Psoas muscle (tissue), 8 donors: ENCODE measurements around the gene ZSCAN5A. TPM values are rescaled to one million over a fixed set of nuclear protein-coding genes. Genes with fewer than 3 reads are reported as not detected.

ENCODE experiments used
- ATAC-seq, 4 donors: fragments of 200-7000 bp; cut with Tn5 transposase; one replicate each; pipeline ENCODE4 v1.9.1; 2020; ENCODE audit warnings: moderate library complexity in 3 of 4, mild to moderate bottlenecking in 2 of 4
- DNase-seq, 2 donors: peaks; one replicate each; pipeline ENCODE4 v3.0.0-alpha.2; 2020
- H3K27ac ChIP-seq: fragments of 200-600 bp; one replicate; pipeline ENCODE4 v1.8.0; 2022
- H3K27me3 ChIP-seq, 3 donors: fragments of 200-600 bp in 1 of 3; one replicate each; pipeline versions ENCODE4 v1.6.1 to v1.8.0; 2013 to 2022; ENCODE audit warnings: low read length in 2 of 3, mild to moderate bottlenecking in 2 of 3, moderate library complexity in 1 of 3; ENCODE audit not compliant: insufficient read depth in 3 of 3
- H3K36me3 ChIP-seq, 2 donors: fragments of 200-600 bp in 1 of 2; one replicate each; pipeline versions ENCODE4 v1.6.1 to v1.8.0; 2013 to 2022; ENCODE audit warnings: low read depth in 1 of 2, mild to moderate bottlenecking in 1 of 2, moderate library complexity in 1 of 2; ENCODE audit not compliant: insufficient read depth in 1 of 2
- H3K4me1 ChIP-seq: fragments of 200-600 bp; one replicate; pipeline ENCODE4 v1.8.0; 2022
- H3K4me3 ChIP-seq: fragments of 200-600 bp; one replicate; pipeline ENCODE4 v1.8.0; 2022; ENCODE audit warnings: mild to moderate bottlenecking
- H3K9me3 ChIP-seq: fragments of 200-600 bp; one replicate; pipeline ENCODE4 v1.8.0; 2022
- CTCF ChIP-seq: fragments of 200-600 bp; IDR thresholded peaks from one replicate; pipeline ENCODE4 v1.8.0; 2022; ENCODE audit warnings: antibody characterized with exemption
- WGBS, 3 donors: extraction: QIAGEN DNeasy Blood & Tissue Kit; methylation state at CpG; one replicate each; pipeline versions ENCODE4 v1.1.6 to v1.1.7; 2013; 5-methylcytosine and 5-hydroxymethylcytosine counted together
- intact Hi-C, 2 donors: fragments of 100-400 bp; cut with DNase I; formaldehyde crosslinking; loops; one replicate each; pipeline versions ENCODE4 v1.11.0 to v1.14.2; 2022
- polyA plus RNA-seq, 3 donors: library from polyadenylated mRNA; stranded (reverse); fragments of 200-250 nt; gene quantifications; one replicate each; pipeline ENCODE4 v1.2.3, GENCODE V29; 2013
- total RNA-seq, 4 donors: library from RNA; stranded (reverse); fragmentation: NEBNext Ultra II Directional in 2 of 4; extraction: Animal tissue kit (Norgen Biotek cat#: 25700) in 2 of 4; gene quantifications; one replicate each; pipeline versions ENCODE4 v1.2.1 to v1.2.4, GENCODE V29; 2021 to 2023
- donor health status: healthy with polysubstance abuse.
- donor health status: DM: no; HTN: no; CAD: no; lungs with moderate emphysema.
- donor health status: Bipolar disorder and iron deficiency.
- donor health status: healthy.
- donor health status: DM: yes; HTN: yes; CAD: no.
- donor health status: DM: no; HTN: no; CAD: no.
- donor health status: DM: no; HTN: no; CAD: no.
- donor health status: DM: yes; HTN: yes; CAD: no.

Gene ZSCAN5A
- total and polyA plus RNA-seq, 7 donors: 3.8 to 16.3 (median 10.7) TPM

GRCh38 chr19:56301155-56301554, 13.5 kb downstream of the ZSCAN5A start:
- ATAC-seq: no peak
- Histone ChIP-seq H3K27me3 (no peaks in the 10 kb centered on the region), H3K27ac (no peak overlapping the region), H3K36me3 (peaks cover 0 to 27% of the 10 kb centered on the region in 2 donors), H3K9me3 (no peaks in the 10 kb centered on the region), H3K4me3 (no peak overlapping the region), H3K4me1 (no peaks in the 10 kb centered on the region)
- TF ChIP-seq CTCF: no peak
- WGBS, 3 donors: 77 to 81% (median 80%) methylated on average over 5 of the region's 5 CpGs
- no peak for DNase-seq
- intact Hi-C loops: no loop called here

- Histone ChIP-seq H3K27me3 (no peaks in the 10 kb centered on the region), H3K36me3 (peaks cover 0 to 18% of the 10 kb centered on the region in 2 donors), H3K27ac (no peak overlapping the region), H3K4me3 (no peak overlapping the region), H3K4me1 (no peaks in the 10 kb centered on the region), H3K9me3 (no peaks in the 10 kb centered on the region)
- 78 to 85% (median 84%) methylated on average over 3 of the region's 3 CpGs for WGBS, 3 donors
- TF ChIP-seq CTCF: no peak
- intact Hi-C loops: no loop called here
- no peak for DNase-seq
- ATAC-seq: no peak
Measured at GRCh38 chr19:56299688-56300087, 15.0 kb downstream of the ZSCAN5A start.

- Histone ChIP-seq H3K4me3 (no peak overlapping the region), H3K27ac (no peak overlapping the region), H3K36me3 (peaks cover 0 to 17% of the 10 kb centered on the region in 2 donors), H3K27me3 (no peaks in the 10 kb centered on the region), H3K4me1 (no peaks in the 10 kb centered on the region), H3K9me3 (no peaks in the 10 kb centered on the region)
- intact Hi-C loops: no loop called here
- DNase-seq: no peak
- ATAC-seq: no peak
- TF ChIP-seq CTCF: no peak
- WGBS, 3 donors: 93 to 94% (median 93%) methylated on average over 3 of the region's 3 CpGs
Measured at GRCh38 chr19:56297010-56297409, 17.6 kb downstream of the ZSCAN5A start.

DNA sequence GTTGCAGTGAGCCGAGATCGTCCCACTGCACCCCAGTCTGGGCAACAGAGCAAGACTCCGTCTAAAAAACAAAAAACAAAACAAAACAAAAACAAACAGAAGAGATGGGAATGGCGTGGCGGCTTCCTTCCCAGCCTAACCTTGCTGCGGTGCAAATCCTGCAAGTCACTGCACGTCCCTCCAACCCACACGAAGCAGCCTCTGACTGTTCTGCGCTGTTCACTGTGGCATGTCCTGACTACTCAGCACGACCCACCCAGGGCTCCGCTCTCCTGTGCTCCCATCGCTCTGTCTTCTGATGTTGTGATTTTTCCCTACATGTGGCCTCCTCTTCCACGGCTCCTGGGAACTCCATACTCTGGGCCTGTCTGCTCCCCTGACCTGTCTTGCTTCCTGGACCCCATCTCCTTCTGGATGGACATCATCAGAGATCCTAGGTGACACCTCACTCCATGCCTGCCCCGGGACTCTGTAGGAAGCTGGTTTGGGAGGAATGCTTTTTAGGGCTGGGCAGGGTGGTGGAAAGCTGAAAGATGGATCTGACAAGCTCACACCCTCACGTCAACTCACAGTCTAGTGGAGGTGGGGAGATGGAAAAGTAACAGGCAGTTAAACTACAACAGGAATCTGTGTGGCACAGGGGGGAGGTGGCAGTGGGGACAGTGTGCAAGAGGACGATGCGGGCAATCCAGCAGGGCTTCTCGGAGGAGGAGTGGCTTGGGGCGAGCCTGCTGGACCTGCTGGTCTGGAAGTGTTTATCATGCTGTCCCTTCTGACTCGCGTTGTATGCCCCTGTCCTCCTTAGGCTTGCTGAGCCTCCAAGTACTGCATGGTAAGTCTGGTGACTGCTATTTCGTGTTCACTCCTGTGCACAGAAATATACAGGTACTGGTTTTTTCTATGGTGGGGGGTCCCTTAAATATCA, 18.8 kb downstream of the ZSCAN5A start:
- no peak for TF ChIP-seq CTCF
- no peak for ATAC-seq
- Histone ChIP-seq H3K27me3 (no peaks in the 10 kb centered on the region), H3K4me3 (no peak overlapping the region), H3K36me3 (peaks cover 0 to 24% of the 10 kb centered on the region in 2 donors), H3K4me1 (no peaks in the 10 kb centered on the region), H3K9me3 (no peaks in the 10 kb centered on the region), H3K27ac (no peak overlapping the region)
- intact Hi-C loops: no loop called here
- no peak for DNase-seq
- WGBS, 3 donors: 93 to 96% (median 95%) methylated on average over 20 to 22 of the region's 22 CpGs
